Cerebellar cortex (tissue), 1 donor: ENCODE data around the gene PCYT1A.
A peak's percentile ranks its signal among the peaks of the same experiment; 100 is the strongest.
"Not testable (repeated sequence)": the region's sequence is repeated elsewhere in the genome, so short reads cannot be mapped to it uniquely, and the experiment has no call there.

Experiments
- DNase-seq: peaks from one replicate; pipeline ENCODE4 v3.0.0-alpha.2; 2015; ENCODE audit warnings: low spot score

The PCYT1A gene

GRCh38 chr3:196287090-196287439 lies 461 bp downstream of the PCYT1A start:
- peak; percentile 14 for DNase-seq

GRCh38 chr3:196284396-196284795 lies 3.1 kb downstream of the PCYT1A start:
- no peak for DNase-seq

DNA sequence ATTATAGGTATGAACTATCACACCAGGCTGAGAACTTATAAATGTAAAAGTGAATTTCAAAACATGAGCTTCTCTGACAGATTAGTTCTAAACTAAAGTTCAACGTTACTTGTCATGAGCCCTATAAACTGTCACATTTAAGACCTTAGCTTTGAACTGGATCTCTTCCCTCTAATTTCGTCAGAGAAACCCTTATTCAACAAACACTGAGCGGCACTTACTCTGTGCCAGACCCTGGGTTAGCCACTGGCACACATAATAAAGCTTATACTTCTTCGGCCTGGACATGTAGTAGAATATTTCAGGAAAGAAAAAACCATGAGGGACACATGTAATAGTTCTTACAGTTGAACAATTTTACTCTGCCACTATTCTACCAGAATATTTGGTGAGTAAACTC lies 5.6 kb downstream of the PCYT1A start:
- no peak for DNase-seq

DNA sequence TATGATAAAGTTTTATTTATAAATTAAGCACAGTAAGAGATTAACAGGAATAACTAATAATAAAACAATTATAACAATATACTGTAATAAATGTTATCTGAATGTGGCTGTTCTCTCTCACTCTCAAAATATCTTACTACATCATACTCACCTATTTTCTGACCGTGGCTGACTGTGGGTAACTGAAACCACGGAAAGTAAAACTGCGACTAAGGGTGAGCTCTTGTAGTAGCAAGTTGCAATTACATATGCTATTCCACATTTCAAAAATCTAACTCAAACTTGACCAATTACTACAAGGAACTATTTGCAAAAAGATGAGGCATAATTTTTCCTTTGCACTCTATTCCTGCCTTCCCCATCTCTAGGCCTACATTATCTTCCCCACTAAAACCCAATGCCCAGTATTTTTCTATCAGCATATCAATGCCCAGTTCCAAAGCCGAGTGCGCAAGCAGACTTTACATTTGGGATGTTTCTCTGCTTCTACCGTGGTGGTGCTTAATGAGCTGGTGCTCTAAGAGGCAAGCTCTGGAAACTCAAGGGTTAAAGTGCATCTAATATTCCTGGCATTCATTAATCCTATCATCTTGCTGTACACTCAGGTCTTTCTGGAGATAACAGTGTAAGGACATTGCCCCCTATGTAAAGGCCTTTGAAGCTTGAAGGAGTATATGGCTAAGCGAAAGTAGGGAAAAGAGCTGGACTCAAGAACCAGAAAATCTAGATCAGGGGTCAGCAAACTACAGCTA lies 6.7 kb downstream of the PCYT1A start:
- DNase-seq, result no peak

DNA sequence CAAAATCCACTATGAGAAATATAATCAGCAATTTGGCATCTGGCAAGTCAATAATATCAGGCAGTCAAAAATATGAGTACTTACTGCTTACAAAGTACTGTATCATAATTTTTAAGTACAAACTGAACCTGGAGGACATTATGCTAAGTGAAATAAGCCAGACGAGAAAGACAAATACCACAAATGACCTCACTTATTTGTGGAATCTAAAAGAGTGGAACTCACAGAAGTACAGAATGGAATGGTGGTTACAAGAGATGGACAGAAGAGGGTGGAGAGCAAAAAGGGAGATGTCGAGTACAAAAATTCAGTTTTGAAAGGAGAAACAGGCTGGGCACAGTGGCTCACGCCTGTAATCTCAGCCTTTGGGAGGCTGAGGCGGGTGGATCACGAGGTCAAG lies 12.4 kb downstream of the PCYT1A start:
- no peak for DNase-seq

GRCh38 chr3:196274585-196274984 lies 12.9 kb downstream of the PCYT1A start:
- DNase-seq, result no peak

- no peak for DNase-seq
Measured at GRCh38 chr3:196273655-196274054, 13.9 kb downstream of the PCYT1A start.

DNA sequence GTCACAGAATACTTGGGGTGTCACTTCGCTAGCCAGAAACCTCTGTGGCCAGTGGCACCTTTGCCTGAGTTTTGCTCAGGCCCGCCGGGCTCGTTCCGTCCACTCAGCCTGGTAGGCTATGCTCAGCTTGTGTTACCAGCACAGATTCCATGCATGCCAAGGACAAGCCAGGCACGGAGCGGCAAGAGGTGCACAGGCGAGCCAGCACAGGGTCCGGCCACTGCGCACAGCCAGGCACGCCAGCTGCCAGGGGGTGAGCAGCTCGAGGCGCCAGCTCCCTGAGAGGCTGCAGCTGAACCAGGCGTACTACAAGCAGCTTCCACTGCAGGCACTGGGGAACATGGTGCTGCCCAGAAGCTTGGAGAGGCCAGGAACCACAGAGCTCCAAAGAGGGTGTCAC lies 14.7 kb downstream of the PCYT1A start:
- no peak for DNase-seq

DNA sequence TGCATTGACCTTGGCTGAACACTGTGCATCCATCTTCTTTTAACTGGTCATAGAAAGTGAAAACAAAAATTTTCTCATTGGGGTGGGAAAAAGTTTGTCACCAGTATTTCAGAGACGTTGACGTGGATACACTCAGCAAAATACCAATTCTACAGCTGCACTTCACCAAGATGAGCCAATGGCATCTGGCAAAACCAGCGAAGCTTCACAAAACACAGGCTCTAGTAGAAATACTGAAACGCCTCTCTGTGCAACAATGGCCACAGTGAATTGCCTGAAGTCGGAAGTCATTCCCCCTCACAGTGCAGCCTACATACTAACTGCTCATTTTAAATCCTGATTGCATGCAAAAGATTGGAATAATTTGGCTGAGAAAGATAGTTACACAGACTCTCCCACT lies 17.0 kb downstream of the PCYT1A start:
- DNase-seq, result no peak

DNA sequence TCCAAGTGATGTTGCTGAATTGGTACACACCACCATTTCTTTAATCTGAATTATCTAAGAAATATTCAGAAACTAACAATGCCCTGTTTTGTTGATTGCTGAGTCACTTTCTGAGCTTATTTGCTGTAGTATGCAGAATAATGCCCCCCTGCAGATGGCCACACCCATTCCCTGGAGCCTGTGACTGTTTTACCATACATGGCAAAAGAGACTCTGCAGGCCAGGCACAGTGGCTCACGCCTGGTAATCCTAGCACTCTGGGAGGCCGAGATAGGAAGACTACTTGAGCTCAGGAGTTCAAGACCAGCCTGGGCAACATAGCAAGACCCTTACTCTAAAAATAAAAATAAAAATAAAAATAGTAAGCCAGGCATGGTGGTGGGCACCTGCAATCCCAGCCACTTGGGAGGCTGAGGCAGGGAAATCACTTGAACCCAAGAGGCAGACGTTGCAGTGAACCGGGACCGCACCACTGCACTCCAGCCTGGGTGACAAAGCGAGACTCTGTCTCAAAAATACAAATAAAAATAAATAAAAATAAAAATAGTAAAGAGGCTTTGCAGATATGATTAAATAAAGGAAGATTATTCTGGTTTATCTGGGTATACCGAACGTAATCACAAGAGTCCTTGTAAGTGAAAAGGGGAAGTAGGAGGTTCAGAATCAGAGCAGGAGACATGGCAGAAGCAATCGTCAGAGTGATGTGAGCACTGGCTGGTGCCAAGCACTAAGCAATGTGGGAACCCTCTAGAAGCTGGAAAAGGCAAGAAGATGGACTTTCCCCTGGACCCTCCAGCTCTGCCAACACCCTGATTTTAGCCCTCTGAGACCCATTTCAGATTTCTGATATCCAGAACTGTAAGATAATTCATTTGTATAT lies 19.0 kb downstream of the PCYT1A start:
- DNase-seq, result no peak

- no peak for DNase-seq
Measured at GRCh38 chr3:196263819-196264218, 23.7 kb downstream of the PCYT1A start.

- DNase-seq, result no peak
Measured at GRCh38 chr3:196260784-196261183, 26.7 kb downstream of the PCYT1A start.

DNA sequence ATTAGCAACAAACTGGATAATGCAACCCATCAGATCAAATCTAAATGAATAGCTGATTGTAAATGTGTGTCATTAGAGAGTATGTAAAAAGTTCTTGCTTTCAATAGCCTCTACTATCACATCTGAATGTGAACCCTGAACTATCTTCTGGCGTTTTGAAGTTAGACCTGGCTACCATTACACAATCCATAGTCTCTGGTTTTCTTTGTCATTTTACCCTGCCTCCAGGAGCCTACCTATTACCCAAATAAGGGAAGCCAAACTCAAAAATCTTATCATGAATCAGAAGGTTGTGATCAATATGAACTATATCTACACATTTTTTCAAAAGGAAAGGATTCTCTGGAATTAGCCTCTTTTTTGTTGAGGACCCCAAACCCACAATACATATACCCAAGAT lies 31.8 kb downstream of the PCYT1A start:
- DNase-seq, result no peak

GRCh38 chr3:196254376-196255283 lies 32.9 kb downstream of the PCYT1A start:
- DNase-seq, result no peak

- DNase-seq, result no peak
Measured at GRCh38 chr3:196251918-196252317, 35.6 kb downstream of the PCYT1A start.

DNA sequence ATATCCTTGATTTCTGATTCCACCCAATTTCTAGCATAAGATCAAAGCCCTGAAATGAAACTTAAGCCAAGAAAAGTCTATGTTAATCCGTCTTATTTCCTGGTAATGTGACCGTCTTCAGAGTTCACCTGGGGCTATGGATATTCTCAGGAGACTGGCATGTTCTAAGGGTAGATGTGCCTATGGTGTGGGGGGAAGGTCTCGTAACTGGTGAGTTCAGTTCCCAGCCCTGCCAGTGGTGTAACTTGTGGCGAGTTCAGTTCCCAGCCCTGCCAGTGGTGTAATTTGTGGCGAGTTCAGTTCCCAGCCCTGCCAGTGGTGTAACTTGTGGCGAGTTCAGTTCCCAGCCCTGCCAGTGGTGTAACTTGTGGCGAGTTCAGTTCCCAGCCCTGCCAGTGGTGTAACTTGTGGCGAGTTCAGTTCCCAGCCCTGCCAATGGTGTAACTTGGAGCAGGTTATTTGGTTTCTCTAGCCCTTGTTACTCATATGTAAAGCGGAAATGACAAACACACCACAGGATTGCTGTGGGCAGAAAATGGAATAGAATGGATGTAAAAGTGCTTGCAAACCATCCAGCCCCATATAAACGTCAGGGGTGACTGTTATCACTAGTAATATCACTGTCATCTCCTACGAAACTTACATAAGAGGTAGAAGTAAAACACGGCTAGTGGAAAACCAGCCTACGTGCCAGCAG lies 40.8 kb downstream of the PCYT1A start:
- DNase-seq, result no peak

DNA sequence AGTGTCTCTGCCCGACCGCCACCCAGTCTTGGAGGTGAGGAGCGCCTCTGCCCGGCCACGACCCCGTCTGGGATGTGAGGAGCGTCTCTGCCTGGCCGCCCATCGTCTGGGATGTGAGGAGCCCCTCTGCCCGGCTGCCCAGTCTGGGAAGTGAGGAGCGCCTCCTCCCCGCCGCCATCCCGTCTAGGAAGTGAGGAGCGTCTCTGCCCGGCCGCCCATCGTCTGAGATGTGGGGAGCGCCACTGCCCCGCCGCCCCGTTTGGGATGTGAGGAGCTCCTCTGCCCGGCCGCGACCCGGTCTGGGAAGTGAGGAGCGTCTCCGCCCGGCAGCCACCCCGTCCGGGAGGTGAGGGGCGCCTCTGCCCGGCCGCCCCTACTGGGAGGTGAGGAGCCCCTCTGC lies 43.4 kb downstream of the PCYT1A start:
- not testable (repeated sequence) for DNase-seq

- DNase-seq, result no peak
Measured at GRCh38 chr3:196241704-196242103, 45.8 kb downstream of the PCYT1A start.

GRCh38 chr3:196240424-196240823 lies 47.1 kb downstream of the PCYT1A start:
- DNase-seq, result no peak

- no peak for DNase-seq
Measured at GRCh38 chr3:196238612-196239560, 48.6 kb downstream of the PCYT1A start.

GRCh38 chr3:196237203-196237602 lies 50.3 kb downstream of the PCYT1A start:
- no peak for DNase-seq
